ENCODE results near the gene CERS6. TPM values are rescaled to one million over a fixed set of nuclear protein-coding genes. Genes with fewer than 3 reads are reported as not detected.
A peak's percentile ranks its signal among the peaks of the same experiment; 100 is the strongest.

CERS6 gene
- total and polyA plus RNA-seq, 2 donors from 2014 or later = 9.4 to 18.8 TPM

- no peaks in the 10 kb centered on the region for H3K36me3 ChIP-seq (ENCODE audit: control insufficient read depth in 2 of 3, insufficient read depth in 3 of 3, low read length in 3 of 3)
- no peak overlapping the region for H3K9ac ChIP-seq (ENCODE audit: low read length in 3 of 3)
- no peaks in the 10 kb centered on the region for H3K27me3 ChIP-seq (ENCODE audit: control insufficient read depth, insufficient read depth, low read length)
- intact Hi-C loops (cut with DNase I) = no loop called here
- no peak for TF ChIP-seq CTCF (IDR thresholded peaks at IDR 0.05; ENCODE audit: borderline replicate concordance, extremely low read depth, insufficient read depth)
- H3K4me1 ChIP-seq (ENCODE audit: control insufficient read depth in 2 of 3, insufficient read depth in 2 of 3, low read depth in 1 of 3, low read length in 3 of 3) = peaks cover 0 to 10% (median 8%) of the 10 kb centered on the region in 3 donors
- H3K27ac ChIP-seq (ENCODE audit: low read depth in 2 of 2, low read length in 2 of 2) = no peak overlapping the region
- FAIRE-seq (no peak), DNase-seq (peak in 3 of 5 donors; percentile 63 to 86 (median 79))
- H3K9me3 ChIP-seq (ENCODE audit: control insufficient read depth in 2 of 3, insufficient read depth in 1 of 3, low read length in 3 of 3) = no peaks in the 10 kb centered on the region
- H3K4me3 ChIP-seq (ENCODE audit: low read length in 3 of 3) = no peak overlapping the region
Observed at GRCh38 chr2:168639018-168639417, 182.9 kb downstream of the CERS6 start.

- no peak for TF ChIP-seq CTCF (IDR thresholded peaks at IDR 0.05; ENCODE audit: borderline replicate concordance, extremely low read depth, insufficient read depth)
- intact Hi-C loops (cut with DNase I) = no loop called here
- H3K36me3 ChIP-seq (ENCODE audit: control insufficient read depth in 2 of 3, insufficient read depth in 3 of 3, low read length in 3 of 3) = no peaks in the 10 kb centered on the region
- H3K4me3 ChIP-seq (ENCODE audit: low read length in 3 of 3) = no peak overlapping the region
- FAIRE-seq = no peak
- H3K9me3 ChIP-seq (ENCODE audit: control insufficient read depth in 2 of 3, insufficient read depth in 1 of 3, low read length in 3 of 3) = no peaks in the 10 kb centered on the region
- peak; percentile 46 to 85 (median 76) for DNase-seq
- H3K27ac ChIP-seq (ENCODE audit: low read depth in 2 of 2, low read length in 2 of 2) = no peak overlapping the region
- H3K4me1 ChIP-seq (ENCODE audit: control insufficient read depth in 2 of 3, insufficient read depth in 2 of 3, low read depth in 1 of 3, low read length in 3 of 3) = peaks cover 0 to 10% (median 8%) of the 10 kb centered on the region in 3 donors
- no peaks in the 10 kb centered on the region for H3K27me3 ChIP-seq (ENCODE audit: control insufficient read depth, insufficient read depth, low read length)
- no peak overlapping the region for H3K9ac ChIP-seq (ENCODE audit: low read length in 3 of 3)
Observed at GRCh38 chr2:168639441-168639898, 183.4 kb downstream of the CERS6 start.

GRCh38 chr2:168640039-168640438 lies 184.0 kb downstream of the CERS6 start:
- H3K27me3 ChIP-seq (ENCODE audit: control insufficient read depth, insufficient read depth, low read length) = no peaks in the 10 kb centered on the region
- DNase-seq (no peak), FAIRE-seq (no peak)
- H3K4me1 ChIP-seq (ENCODE audit: control insufficient read depth in 2 of 3, insufficient read depth in 2 of 3, low read depth in 1 of 3, low read length in 3 of 3) = peaks cover 0 to 8% (median 6%) of the 10 kb centered on the region in 3 donors
- H3K36me3 ChIP-seq (ENCODE audit: control insufficient read depth in 2 of 3, insufficient read depth in 3 of 3, low read length in 3 of 3) = no peaks in the 10 kb centered on the region
- H3K4me3 ChIP-seq (ENCODE audit: low read length in 3 of 3) = no peak overlapping the region
- H3K27ac ChIP-seq (ENCODE audit: low read depth in 2 of 2, low read length in 2 of 2) = no peak overlapping the region
- TF ChIP-seq CTCF (IDR thresholded peaks at IDR 0.05; ENCODE audit: borderline replicate concordance, extremely low read depth, insufficient read depth) = no peak
- no peaks in the 10 kb centered on the region for H3K9me3 ChIP-seq (ENCODE audit: control insufficient read depth in 2 of 3, insufficient read depth in 1 of 3, low read length in 3 of 3)
- intact Hi-C loops (cut with DNase I) = no loop called here
- H3K9ac ChIP-seq (ENCODE audit: low read length in 3 of 3) = no peak overlapping the region

GRCh38 chr2:168641636-168642035 lies 185.6 kb downstream of the CERS6 start:
- no peak for TF ChIP-seq CTCF (IDR thresholded peaks at IDR 0.05; ENCODE audit: borderline replicate concordance, extremely low read depth, insufficient read depth)
- DNase-seq = no peak
- no peak for FAIRE-seq
- H3K27me3 ChIP-seq (ENCODE audit: control insufficient read depth, insufficient read depth, low read length) = no peaks in the 10 kb centered on the region
- H3K9ac ChIP-seq (ENCODE audit: low read length in 3 of 3) = no peak overlapping the region
- H3K27ac ChIP-seq (ENCODE audit: low read depth in 2 of 2, low read length in 2 of 2) = no peak overlapping the region
- intact Hi-C loops (cut with DNase I) = no loop called here
- no peaks in the 10 kb centered on the region for H3K9me3 ChIP-seq (ENCODE audit: control insufficient read depth in 2 of 3, insufficient read depth in 1 of 3, low read length in 3 of 3)
- H3K36me3 ChIP-seq (ENCODE audit: control insufficient read depth in 2 of 3, insufficient read depth in 3 of 3, low read length in 3 of 3) = no peaks in the 10 kb centered on the region
- no peak overlapping the region for H3K4me3 ChIP-seq (ENCODE audit: low read length in 3 of 3)
- peaks cover 0 to 3% (median 3%) of the 10 kb centered on the region in 3 donors for H3K4me1 ChIP-seq (ENCODE audit: control insufficient read depth in 2 of 3, insufficient read depth in 2 of 3, low read depth in 1 of 3, low read length in 3 of 3)

All from kidney (tissue), 14 donors.